GM12801 (cell line): ENCODE data around the gene CCDC124.

Experiments used
- TF ChIP-seq, protein P1 (sequence below): IDR thresholded peaks from one replicate; pipeline ENCODE4 v1.5.1; 2011; ENCODE audit warnings: control low read depth; ENCODE audit not compliant: insufficient read length; ENCODE audit errors: extremely low read depth

CCDC124 gene

GRCh38 chr19:17942582-17943273 lies 9.9 kb downstream of the CCDC124 start:
- TF ChIP-seq, protein P1, sequence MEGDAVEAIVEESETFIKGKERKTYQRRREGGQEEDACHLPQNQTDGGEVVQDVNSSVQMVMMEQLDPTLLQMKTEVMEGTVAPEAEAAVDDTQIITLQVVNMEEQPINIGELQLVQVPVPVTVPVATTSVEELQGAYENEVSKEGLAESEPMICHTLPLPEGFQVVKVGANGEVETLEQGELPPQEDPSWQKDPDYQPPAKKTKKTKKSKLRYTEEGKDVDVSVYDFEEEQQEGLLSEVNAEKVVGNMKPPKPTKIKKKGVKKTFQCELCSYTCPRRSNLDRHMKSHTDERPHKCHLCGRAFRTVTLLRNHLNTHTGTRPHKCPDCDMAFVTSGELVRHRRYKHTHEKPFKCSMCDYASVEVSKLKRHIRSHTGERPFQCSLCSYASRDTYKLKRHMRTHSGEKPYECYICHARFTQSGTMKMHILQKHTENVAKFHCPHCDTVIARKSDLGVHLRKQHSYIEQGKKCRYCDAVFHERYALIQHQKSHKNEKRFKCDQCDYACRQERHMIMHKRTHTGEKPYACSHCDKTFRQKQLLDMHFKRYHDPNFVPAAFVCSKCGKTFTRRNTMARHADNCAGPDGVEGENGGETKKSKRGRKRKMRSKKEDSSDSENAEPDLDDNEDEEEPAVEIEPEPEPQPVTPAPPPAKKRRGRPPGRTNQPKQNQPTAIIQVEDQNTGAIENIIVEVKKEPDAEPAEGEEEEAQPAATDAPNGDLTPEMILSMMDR: no peak

GRCh38 chr19:17943274-17944221 lies 10.7 kb downstream of the CCDC124 start:
- TF ChIP-seq, protein P1: no peak

DNA sequence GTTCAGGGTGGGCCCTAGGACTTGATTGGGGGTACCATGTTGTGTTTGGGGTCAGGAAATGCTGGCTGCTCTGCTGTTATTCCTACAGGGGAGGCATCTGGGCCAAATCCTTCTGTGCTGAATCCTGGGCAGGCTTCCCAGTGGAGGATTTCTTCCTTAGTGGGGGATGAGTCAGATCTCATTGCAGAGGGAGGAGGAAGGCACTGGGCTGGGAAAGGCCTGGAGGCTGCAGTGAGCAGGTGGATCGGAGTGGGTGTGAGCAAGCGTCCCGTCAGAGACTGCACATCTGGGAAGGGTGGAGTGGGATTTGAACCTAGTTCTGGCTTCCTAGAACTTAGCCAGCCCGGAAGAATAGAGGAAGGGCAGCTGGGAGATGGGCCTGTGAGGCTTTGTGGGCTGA lies 11.5 kb downstream of the CCDC124 start:
- TF ChIP-seq, protein P1: no peak

GRCh38 chr19:17946965-17947784 lies 14.4 kb downstream of the CCDC124 start:
- TF ChIP-seq, protein P1: no peak

DNA sequence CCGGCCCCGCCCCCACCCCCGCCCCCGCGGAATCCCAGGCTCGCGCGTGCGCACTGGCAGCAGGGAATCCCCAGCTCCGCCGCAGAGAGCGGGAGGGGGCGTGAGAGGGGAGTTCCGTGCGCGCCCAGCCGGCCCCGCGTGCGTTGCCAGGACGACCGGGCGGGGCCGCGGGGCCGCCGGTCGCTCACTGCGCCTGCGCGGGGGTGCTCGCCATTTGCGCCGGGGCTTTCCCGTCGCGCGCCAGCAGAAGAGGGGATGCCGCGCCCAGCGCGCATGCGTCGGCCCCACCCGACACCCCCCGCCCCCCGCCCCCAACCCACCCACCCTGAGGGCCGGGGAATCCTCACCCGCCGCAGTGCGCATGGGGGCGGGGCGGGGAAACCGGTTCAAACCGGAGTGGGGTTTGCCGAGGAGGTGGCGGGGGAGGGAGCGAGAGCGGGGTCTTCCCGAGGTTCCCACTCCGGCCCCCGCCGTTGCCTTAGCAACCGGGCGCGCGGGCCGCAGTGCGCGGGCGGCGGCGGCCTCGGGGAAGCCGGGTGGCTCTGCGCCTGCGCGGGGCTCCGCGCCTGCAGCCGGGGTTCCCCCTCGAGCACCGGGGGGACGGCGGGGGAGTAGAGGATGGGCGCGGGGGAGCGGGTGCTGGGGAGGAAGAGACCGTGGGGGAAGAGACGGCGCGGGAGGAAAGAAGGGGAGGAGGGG lies 15.1 kb downstream of the CCDC124 start:
- TF ChIP-seq, protein P1: no peak

DNA sequence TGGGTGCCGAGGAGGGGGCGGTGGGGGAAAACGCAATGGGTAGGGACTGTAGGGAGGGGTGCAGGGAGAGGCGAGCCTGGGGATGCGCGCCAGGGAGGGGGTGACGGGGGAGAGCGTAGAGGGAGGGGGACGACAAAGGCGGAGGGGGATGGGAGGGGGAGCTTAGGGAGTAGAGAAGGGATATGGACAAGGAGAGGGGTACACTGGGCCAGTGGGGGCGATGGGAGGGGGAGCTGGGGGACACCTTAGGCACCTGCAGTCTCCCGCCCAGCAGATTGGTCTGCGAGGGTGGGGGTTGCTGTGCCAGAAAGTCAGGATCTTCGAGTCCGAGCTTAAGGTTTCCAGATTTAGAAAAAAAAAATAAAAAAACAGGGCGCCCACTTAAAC lies 15.7 kb downstream of the CCDC124 start:
- TF ChIP-seq, protein P1: no peak
